ENCODE results near the gene INTS6.

Gene INTS6

GRCh38 chr13:51451467-51452360 is 1.1 kb downstream of the INTS6 start:
- no peak for TF ChIP-seq JUND (IDR thresholded peaks at IDR 0.05; ENCODE audit: low read depth)
- peak; percentile 29 to 73 for DNase-seq (ENCODE audit: low read depth in 1 of 2, low spot score in 1 of 2)
- in situ Hi-C loops (cut with HindIII; ENCODE audit: low pct_unique_long_range_greater_than_20kb, low sequenced_read_pairs), result no loop called here

- DNase-seq (ENCODE audit: low read depth in 1 of 2, low spot score in 1 of 2), result no peak
- in situ Hi-C loops (cut with HindIII; ENCODE audit: low pct_unique_long_range_greater_than_20kb, low sequenced_read_pairs), result no loop called here
- TF ChIP-seq JUND (IDR thresholded peaks at IDR 0.05; ENCODE audit: low read depth), result no peak
These were observed 1.7 kb downstream of the INTS6 start for GRCh38 chr13:51451134-51451466.

DNA sequence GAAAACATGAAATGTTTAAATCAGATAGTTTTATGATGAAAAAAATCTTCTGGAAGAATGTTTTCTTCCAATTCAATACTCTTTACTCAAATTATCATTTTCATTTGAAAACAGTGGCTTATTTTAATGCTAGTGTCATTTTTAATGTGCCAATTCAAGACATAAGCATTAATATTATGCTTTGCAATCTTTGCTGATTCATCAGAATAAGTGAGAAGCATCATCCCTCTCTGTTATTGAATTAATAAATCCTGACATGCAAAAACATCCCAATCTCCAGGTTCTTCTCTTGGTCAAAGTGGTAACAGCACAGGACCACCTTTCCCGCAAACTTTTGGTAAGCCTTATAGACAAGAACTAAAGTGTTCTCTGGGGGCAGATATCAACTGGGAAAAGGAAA is 3.8 kb downstream of the INTS6 start:
- in situ Hi-C loops (cut with HindIII; ENCODE audit: low pct_unique_long_range_greater_than_20kb, low sequenced_read_pairs), result no loop called here
- no peak for TF ChIP-seq JUND (IDR thresholded peaks at IDR 0.05; ENCODE audit: low read depth)

GRCh38 chr13:51444922-51445321 is 7.9 kb downstream of the INTS6 start:
- in situ Hi-C loops (cut with HindIII; ENCODE audit: low pct_unique_long_range_greater_than_20kb, low sequenced_read_pairs), result no loop called here
- DNase-seq (ENCODE audit: low read depth in 1 of 2, low spot score in 1 of 2), result peak in 1 of 2 experiments; percentile 32
- no peak for TF ChIP-seq JUND (IDR thresholded peaks at IDR 0.05; ENCODE audit: low read depth)

More for the DNA sequence above, 3.8 kb downstream of the INTS6 start:
- DNase-seq (ENCODE audit: low read depth in 1 of 2, low spot score in 1 of 2), result no peak

- TF ChIP-seq JUND (IDR thresholded peaks at IDR 0.05; ENCODE audit: low read depth), result no peak
- DNase-seq (ENCODE audit: low read depth in 1 of 2, low spot score in 1 of 2), result no peak
- in situ Hi-C loops (cut with HindIII; ENCODE audit: low pct_unique_long_range_greater_than_20kb, low sequenced_read_pairs), result no loop called here
These were observed 12.5 kb downstream of the INTS6 start for GRCh38 chr13:51440381-51440780.

- in situ Hi-C loops (cut with HindIII; ENCODE audit: low pct_unique_long_range_greater_than_20kb, low sequenced_read_pairs), result no loop called here
- TF ChIP-seq JUND (IDR thresholded peaks at IDR 0.05; ENCODE audit: low read depth), result no peak
- no peak for DNase-seq (ENCODE audit: low read depth in 1 of 2, low spot score in 1 of 2)
These were observed 15.2 kb downstream of the INTS6 start for GRCh38 chr13:51437550-51438127.

DNA sequence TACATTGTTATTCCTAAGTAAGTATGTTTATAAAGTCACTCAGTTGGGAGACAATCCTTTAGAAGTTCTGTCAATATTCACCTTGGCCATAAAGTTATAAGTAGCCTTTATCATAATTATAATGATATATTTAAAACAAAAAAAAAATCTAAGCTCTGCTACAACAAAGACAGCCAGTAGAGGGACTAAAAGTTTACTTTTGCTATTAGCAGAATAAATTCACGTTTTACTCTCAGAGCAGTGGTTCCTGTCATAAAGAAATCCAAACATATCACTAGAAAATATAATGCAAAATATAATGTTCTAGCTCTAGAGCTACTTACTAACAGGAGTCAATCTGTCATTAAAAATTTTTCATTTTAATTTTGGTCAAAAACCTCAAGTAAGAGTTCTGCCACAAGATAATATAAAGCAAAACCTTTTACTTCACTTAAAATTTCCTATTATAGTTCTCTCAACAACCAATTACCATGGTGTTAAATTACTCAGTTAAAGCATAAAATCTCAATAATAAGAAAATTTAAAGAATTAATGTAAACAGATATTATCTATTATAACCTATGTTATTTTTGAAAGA is 17.7 kb downstream of the INTS6 start:
- in situ Hi-C loops (cut with HindIII; ENCODE audit: low pct_unique_long_range_greater_than_20kb, low sequenced_read_pairs), result no loop called here
- no peak for TF ChIP-seq JUND (IDR thresholded peaks at IDR 0.05; ENCODE audit: low read depth)
- peak in 1 of 2 experiments; percentile 23 for DNase-seq (ENCODE audit: low read depth in 1 of 2, low spot score in 1 of 2)

DNA sequence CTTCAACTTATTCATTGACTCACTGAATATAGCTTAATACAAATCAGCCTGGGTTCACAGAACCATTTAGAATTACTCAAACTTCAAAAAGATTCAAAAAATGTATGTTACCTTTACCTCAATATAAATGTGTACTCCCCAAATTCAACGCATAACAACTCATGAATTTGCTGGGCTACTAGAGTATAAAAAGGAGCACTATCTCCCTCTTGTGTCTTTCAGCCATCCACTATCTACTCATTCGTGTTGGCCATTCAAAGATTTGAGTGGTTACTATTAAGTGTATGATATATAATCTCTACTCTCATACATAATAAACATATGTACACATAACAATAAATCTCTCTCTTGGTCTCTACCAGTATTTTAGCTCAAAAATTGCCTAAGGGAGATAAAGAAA is 20.3 kb downstream of the INTS6 start:
- no peak for DNase-seq (ENCODE audit: low read depth in 1 of 2, low spot score in 1 of 2)
- in situ Hi-C loops (cut with HindIII; ENCODE audit: low pct_unique_long_range_greater_than_20kb, low sequenced_read_pairs), result no loop called here
- no peak for TF ChIP-seq JUND (IDR thresholded peaks at IDR 0.05; ENCODE audit: low read depth)

- DNase-seq (ENCODE audit: low read depth in 1 of 2, low spot score in 1 of 2), result no peak
- in situ Hi-C loops (cut with HindIII; ENCODE audit: low pct_unique_long_range_greater_than_20kb, low sequenced_read_pairs), result no loop called here
- TF ChIP-seq JUND (IDR thresholded peaks at IDR 0.05; ENCODE audit: low read depth), result no peak
These were observed 25.9 kb downstream of the INTS6 start for GRCh38 chr13:51426982-51427381.

DNA sequence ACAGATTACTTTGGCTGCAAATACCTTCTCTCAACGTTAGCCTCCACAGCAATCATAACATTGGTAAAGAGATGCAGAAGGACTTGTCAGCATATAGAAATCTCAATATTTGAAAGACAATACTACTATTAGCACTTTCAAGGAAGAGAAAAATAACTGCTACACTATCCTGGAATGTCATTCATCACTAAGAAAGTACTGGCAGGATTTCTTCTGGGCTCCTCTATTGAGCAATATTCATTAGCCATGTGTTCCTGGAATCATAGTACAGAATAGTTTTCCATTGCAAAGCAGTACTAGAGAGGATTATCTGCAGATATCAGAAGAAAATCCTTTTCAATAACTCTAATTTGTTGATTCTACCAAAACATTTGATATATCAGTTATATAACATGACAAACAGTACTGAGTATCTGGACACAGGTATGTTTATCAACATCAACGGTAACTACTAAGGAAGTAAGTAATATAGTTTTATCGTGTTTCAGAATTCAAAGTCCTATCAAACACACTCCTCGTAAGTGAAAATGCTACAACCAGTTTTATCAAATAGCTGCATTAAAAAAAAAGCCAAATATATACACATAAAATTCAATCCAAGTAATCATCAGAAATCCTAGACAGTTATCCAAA is 27.3 kb downstream of the INTS6 start:
- DNase-seq (ENCODE audit: low read depth in 1 of 2, low spot score in 1 of 2), result no peak
- in situ Hi-C loops (cut with HindIII; ENCODE audit: low pct_unique_long_range_greater_than_20kb, low sequenced_read_pairs), result no loop called here

DNA sequence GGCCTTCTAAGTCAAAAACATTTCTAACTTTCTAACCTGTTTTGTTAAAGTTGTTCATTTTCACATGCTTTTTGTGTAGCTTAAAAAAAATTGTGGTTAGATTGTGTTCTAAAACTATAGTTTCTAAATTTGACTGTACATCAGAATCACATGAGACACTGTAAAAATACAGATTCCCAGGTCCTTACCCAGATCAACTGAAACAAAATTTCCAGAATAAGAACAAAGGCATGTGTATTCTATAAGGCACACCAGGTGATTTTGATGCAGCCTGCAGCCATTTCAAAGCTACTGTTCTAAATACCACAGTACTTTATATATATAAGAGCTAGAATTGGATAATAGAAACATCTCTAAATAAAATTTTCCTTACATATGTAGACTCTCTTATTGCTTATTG is 29.1 kb downstream of the INTS6 start:
- in situ Hi-C loops (cut with HindIII; ENCODE audit: low pct_unique_long_range_greater_than_20kb, low sequenced_read_pairs), result no loop called here
- TF ChIP-seq JUND (IDR thresholded peaks at IDR 0.05; ENCODE audit: low read depth), result no peak
- no peak for DNase-seq (ENCODE audit: low read depth in 1 of 2, low spot score in 1 of 2)

More for the DNA sequence above, 27.3 kb downstream of the INTS6 start:
- TF ChIP-seq JUND (IDR thresholded peaks at IDR 0.05; ENCODE audit: low read depth), result no peak

DNA sequence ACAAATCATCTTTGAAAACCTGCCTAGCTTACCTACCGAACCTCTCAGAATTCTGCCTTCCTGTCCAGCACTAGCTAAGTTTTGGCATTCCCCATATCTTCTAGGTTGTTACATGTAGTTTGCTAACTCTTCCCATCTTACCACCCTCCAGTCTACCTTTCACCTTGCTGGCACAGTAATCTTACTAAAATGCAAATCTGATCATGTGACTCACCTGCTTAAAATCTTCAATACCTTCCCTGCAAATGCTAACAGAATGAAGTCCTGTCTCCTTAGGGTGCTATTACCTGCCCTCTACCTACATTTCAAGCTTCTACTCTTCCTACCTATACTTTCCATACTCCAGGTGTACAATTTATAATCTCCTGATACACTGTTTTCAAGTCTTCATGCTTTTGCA is 30.4 kb downstream of the INTS6 start:
- in situ Hi-C loops (cut with HindIII; ENCODE audit: low pct_unique_long_range_greater_than_20kb, low sequenced_read_pairs), result no loop called here
- no peak for TF ChIP-seq JUND (IDR thresholded peaks at IDR 0.05; ENCODE audit: low read depth)

More for the DNA sequence above, 30.4 kb downstream of the INTS6 start:
- no peak for DNase-seq (ENCODE audit: low read depth in 1 of 2, low spot score in 1 of 2)
